ENCODE data around the gene GJA9.
A peak's percentile ranks its signal among the peaks of the same experiment; 100 is the strongest.

Gene GJA9

DNA sequence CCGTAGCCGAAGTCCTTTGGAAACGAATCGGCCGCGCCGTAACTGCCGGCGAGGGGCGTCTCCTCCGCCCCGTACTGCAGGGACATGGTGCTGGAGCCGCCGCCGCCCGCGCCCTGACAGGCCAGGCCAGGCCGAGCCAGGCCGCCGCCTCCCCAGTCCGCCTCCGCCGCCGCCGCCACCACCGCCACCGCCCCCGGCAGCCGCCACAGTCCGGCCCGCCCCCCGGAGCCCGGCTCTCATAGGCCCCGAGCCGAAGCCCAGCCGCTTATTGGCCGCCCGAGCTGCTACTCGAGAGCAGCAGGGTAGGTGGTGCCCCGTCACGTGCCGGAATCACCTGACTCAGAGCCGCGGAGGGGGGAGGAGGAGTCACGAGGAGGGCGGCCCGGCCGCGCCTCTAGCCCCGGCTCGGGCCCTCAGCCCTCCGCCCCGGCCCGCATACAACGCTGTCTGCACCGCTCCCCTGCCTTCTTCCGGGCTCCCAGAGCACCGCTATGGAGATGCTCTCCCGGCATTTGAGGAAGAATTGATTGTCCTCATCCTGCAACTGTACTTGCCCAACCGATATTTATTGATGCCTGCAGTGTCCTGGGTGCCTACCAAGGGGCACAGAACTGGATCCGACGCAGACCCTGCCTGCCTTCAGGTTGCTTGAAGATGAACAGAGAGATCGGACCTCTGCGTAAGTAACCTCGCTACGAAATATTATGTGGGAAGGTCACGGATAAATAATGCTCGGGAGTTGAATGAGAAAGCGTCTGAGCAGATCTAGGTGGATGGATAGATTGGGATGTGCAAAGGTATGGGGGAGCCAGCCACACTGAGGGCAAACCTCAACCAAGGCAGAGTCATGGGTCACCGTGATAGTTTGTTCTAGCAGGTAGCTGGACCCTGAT is 21.6 kb downstream of the GJA9 start, which contains the start of gene RRAGC:
Gene RRAGC, minus strand, starts transcription at position 212 of the 893 bp plus-strand sequence. Its CDS starts 126 bp downstream, at position 86.
- DNase-seq (ENCODE audit: low read depth in 1 of 2, low spot score in 1 of 2), result peak; percentile 91 to 99
- TF ChIP-seq SPI1 (IDR thresholded peaks at IDR 0.05; ENCODE audit: borderline replicate concordance, low read depth) (no peak), POLR2AphosphoS5 (IDR thresholded peaks at IDR 0.05; ENCODE audit: low read depth) (peak; percentile 45), GABPA (IDR thresholded peaks at IDR 0.05; ENCODE audit: low read depth) (0 out of 2 replicates have a peak, but pooled peaks have one; percentile 20)
- Histone ChIP-seq H3K27ac (replicated peaks) (peak within 1 kb of the TSS; percentile 62), H3K4me3 (replicated peaks; ENCODE audit: insufficient read depth, low read length) (peak within 1 kb of the TSS; percentile 94), H3K27me3 (ENCODE audit: insufficient read depth, poor library complexity, severe bottlenecking) (no peaks in the 10 kb centered on the region)

DNA sequence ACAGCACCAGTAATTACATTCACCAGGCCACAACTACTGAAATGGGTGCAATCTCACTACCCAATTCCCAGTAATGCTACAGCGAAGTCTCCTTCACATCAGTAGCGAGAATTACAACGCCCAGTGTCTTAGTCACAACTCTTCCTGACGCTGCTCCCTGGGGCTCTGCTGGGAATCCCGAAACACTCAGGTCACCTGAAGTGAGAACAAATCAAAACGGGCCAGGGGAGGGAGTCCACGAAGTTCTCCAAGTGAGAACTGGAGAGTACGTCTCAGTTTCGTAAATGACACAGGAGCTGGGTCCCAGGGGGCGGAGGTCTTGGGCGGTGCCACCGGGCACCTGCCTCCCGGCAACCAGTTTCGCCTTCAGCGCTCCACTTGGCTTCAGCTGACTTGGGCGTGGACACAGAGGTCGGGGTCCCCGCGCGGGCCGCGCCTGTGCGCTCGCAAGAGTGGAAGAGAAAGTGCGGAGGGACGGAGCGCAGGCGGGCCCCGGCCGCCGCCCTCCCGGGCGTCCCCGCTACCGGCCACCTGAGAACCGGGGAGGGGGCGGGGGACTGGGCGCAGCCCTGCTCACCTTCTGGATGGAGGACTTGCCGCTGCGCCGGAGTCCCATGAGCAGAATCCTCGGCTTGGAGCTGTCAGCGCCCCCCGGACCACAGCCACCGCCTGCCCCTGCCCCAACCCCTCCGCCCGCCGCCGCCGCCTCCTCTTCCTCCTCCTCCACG is 22.4 kb downstream of the GJA9 start:
- peak overlapping the region; percentile 62 for H3K27ac ChIP-seq (replicated peaks)
- TF ChIP-seq, protein P1, sequence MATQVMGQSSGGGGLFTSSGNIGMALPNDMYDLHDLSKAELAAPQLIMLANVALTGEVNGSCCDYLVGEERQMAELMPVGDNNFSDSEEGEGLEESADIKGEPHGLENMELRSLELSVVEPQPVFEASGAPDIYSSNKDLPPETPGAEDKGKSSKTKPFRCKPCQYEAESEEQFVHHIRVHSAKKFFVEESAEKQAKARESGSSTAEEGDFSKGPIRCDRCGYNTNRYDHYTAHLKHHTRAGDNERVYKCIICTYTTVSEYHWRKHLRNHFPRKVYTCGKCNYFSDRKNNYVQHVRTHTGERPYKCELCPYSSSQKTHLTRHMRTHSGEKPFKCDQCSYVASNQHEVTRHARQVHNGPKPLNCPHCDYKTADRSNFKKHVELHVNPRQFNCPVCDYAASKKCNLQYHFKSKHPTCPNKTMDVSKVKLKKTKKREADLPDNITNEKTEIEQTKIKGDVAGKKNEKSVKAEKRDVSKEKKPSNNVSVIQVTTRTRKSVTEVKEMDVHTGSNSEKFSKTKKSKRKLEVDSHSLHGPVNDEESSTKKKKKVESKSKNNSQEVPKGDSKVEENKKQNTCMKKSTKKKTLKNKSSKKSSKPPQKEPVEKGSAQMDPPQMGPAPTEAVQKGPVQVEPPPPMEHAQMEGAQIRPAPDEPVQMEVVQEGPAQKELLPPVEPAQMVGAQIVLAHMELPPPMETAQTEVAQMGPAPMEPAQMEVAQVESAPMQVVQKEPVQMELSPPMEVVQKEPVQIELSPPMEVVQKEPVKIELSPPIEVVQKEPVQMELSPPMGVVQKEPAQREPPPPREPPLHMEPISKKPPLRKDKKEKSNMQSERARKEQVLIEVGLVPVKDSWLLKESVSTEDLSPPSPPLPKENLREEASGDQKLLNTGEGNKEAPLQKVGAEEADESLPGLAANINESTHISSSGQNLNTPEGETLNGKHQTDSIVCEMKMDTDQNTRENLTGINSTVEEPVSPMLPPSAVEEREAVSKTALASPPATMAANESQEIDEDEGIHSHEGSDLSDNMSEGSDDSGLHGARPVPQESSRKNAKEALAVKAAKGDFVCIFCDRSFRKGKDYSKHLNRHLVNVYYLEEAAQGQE (IDR thresholded peaks at IDR 0.05; ENCODE audit: insufficient replicate concordance, low read depth), result no peak
- no peak for TF ChIP-seq SPI1 (IDR thresholded peaks at IDR 0.05; ENCODE audit: borderline replicate concordance, low read depth)
- no peak for TF ChIP-seq POLR2AphosphoS5 (IDR thresholded peaks at IDR 0.05; ENCODE audit: low read depth)
- no peak for TF ChIP-seq GABPA (IDR thresholded peaks at IDR 0.05; ENCODE audit: low read depth)
- TF ChIP-seq, protein P2, sequence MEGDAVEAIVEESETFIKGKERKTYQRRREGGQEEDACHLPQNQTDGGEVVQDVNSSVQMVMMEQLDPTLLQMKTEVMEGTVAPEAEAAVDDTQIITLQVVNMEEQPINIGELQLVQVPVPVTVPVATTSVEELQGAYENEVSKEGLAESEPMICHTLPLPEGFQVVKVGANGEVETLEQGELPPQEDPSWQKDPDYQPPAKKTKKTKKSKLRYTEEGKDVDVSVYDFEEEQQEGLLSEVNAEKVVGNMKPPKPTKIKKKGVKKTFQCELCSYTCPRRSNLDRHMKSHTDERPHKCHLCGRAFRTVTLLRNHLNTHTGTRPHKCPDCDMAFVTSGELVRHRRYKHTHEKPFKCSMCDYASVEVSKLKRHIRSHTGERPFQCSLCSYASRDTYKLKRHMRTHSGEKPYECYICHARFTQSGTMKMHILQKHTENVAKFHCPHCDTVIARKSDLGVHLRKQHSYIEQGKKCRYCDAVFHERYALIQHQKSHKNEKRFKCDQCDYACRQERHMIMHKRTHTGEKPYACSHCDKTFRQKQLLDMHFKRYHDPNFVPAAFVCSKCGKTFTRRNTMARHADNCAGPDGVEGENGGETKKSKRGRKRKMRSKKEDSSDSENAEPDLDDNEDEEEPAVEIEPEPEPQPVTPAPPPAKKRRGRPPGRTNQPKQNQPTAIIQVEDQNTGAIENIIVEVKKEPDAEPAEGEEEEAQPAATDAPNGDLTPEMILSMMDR (IDR thresholded peaks at IDR 0.05; ENCODE audit: insufficient read depth, low read length), result no peak
- no peak for DNase-seq (ENCODE audit: low read depth in 1 of 2, low spot score in 1 of 2)

DNA sequence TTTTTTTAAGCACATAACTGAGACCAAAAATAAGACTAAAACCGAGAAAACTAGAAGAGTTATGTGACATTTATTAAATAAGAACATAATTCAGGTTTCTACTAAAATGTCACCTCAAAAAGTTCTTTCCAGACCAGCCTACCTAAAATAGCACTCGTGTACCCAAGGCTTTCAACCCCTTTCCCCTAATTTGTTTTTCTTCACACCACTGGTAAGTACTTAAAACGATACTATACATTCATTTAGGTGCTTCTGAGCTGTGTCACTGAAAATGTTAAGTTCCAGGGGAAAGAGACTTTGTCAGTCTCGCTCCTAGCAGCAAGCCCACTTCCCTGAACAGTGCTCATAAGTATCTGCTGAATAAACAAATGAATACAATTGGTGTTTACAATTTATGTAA is 28.6 kb downstream of the GJA9 start:
- Histone ChIP-seq H3K27me3 (ENCODE audit: insufficient read depth, poor library complexity, severe bottlenecking) (no peaks in the 10 kb centered on the region), H3K27ac (replicated peaks) (no peak overlapping the region), H3K4me3 (replicated peaks; ENCODE audit: insufficient read depth, low read length) (no peak overlapping the region)
- TF ChIP-seq, protein P2 (IDR thresholded peaks at IDR 0.05; ENCODE audit: insufficient read depth, low read length), result no peak
- TF ChIP-seq, protein P1 (IDR thresholded peaks at IDR 0.05; ENCODE audit: insufficient replicate concordance, low read depth), result no peak
- TF ChIP-seq GABPA (IDR thresholded peaks at IDR 0.05; ENCODE audit: low read depth) (no peak), POLR2AphosphoS5 (IDR thresholded peaks at IDR 0.05; ENCODE audit: low read depth) (no peak), SPI1 (IDR thresholded peaks at IDR 0.05; ENCODE audit: borderline replicate concordance, low read depth) (no peak)
- no peak for DNase-seq (ENCODE audit: low read depth in 1 of 2, low spot score in 1 of 2)

More for the DNA sequence above, 22.4 kb downstream of the GJA9 start:
- H3K4me3 ChIP-seq (replicated peaks; ENCODE audit: insufficient read depth, low read length), result peak overlapping the region; percentile 94
- H3K27me3 ChIP-seq (ENCODE audit: insufficient read depth, poor library complexity, severe bottlenecking), result no peaks in the 10 kb centered on the region

DNA sequence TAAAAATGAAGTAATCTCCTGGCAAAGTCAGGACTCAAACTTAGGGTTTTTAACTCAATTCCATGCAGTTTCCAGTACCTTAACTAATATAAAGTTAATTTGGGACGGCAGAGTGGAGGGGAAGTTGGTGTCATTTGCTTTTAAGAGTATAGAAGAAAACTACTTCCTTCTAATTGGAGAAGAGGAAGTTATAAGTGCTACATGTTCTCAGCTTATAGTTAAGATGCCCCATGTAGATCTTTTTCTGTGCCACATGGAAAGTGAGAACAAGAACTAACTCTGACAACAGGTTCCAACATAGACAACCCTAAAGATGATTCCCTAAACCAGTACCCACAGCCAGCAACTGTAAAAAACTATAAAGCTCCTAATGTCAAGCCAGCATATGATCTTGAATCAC is 33.3 kb downstream of the GJA9 start:
- Histone ChIP-seq H3K27ac (replicated peaks) (peak overlapping the region; percentile 49), H3K27me3 (ENCODE audit: insufficient read depth, poor library complexity, severe bottlenecking) (no peaks in the 10 kb centered on the region), H3K4me3 (replicated peaks; ENCODE audit: insufficient read depth, low read length) (no peak overlapping the region)
- TF ChIP-seq, protein P2 (IDR thresholded peaks at IDR 0.05; ENCODE audit: insufficient read depth, low read length), result no peak
- peak; percentile 44; the same call in 1 of the 2 replicates for TF ChIP-seq SPI1 (IDR thresholded peaks at IDR 0.05; ENCODE audit: borderline replicate concordance, low read depth)
- peak; percentile 37 to 48 for DNase-seq (ENCODE audit: low read depth in 1 of 2, low spot score in 1 of 2)

Measured in HL-60 (cell line).